Common myeloid progenitor, CD34-positive (primary cell): Measurements from ENCODE around the gene VWA3B.
"Not testable (repeated sequence)": the region's sequence is repeated elsewhere in the genome, so short reads cannot be mapped to it uniquely, and the experiment has no call there.

ENCODE experiments used
- CTCF ChIA-PET: fragments of 350-600 bp; sonication (Branson Sonifier 250); formaldehyde crosslinking; loops from one replicate; lab custom pipeline; 2021; ENCODE audit warnings: antibody characterized with exemption; lab: Charles Lee
- POLR2A ChIA-PET: fragments of 350-600 bp; sonication (Branson Sonifier 250); formaldehyde crosslinking; loops from one replicate; lab custom pipeline; 2021; ENCODE audit warnings: antibody characterized with exemption; lab: Charles Lee
- DNase-seq, 3 donors: peaks; one replicate each; pipeline versions ENCODE4 v3.0.0 to v3.0.0-alpha.2; 2013
- H3K27ac ChIP-seq, 2 experiments: 1 replicate in 1 of 2; 2 replicates in 1 of 2; pipeline ENCODE4 v1.7.0; 2013; ENCODE audit warnings: inconsistent platforms in 2 of 2, low read length in 2 of 2, mild to moderate bottlenecking in 2 of 2, low read depth in 1 of 2, moderate library complexity in 1 of 2; ENCODE audit not compliant: severe bottlenecking in 2 of 2, insufficient read depth in 1 of 2, poor library complexity in 1 of 2
- H3K27me3 ChIP-seq, 5 experiments: replicated peaks in 2 of 5; 1 replicate in 3 of 5; 2 replicates in 2 of 5; pipeline versions ENCODE4 v1.6.1 to v1.7.0; 2013; ENCODE audit warnings: low read length in 4 of 5, mild to moderate bottlenecking in 2 of 5, moderate library complexity in 2 of 5, inconsistent platforms in 1 of 5; ENCODE audit not compliant: insufficient read depth in 5 of 5, control insufficient read depth in 4 of 5
- H3K36me3 ChIP-seq, 4 experiments: 1 replicate in 2 of 4; 2 replicates in 2 of 4; pipeline versions ENCODE4 v1.6.1 to v1.7.0; 2013; ENCODE audit warnings: low read length in 3 of 4, control low read depth in 1 of 4, mild to moderate bottlenecking in 1 of 4; ENCODE audit not compliant: control insufficient read depth in 4 of 4, insufficient read depth in 4 of 4
- H3K4me1 ChIP-seq, 4 experiments: 1 replicate in 3 of 4; 2 replicates in 1 of 4; pipeline versions ENCODE4 v1.6.1 to v1.7.1; 2013; ENCODE audit warnings: low read length in 3 of 4, mild to moderate bottlenecking in 3 of 4, control low read depth in 1 of 4, inconsistent platforms in 1 of 4, moderate library complexity in 1 of 4; ENCODE audit not compliant: control insufficient read depth in 4 of 4, insufficient read depth in 4 of 4; ENCODE audit errors: control extremely low read depth in 1 of 4
- H3K4me3 ChIP-seq, 7 experiments: 1 replicate in 4 of 7; 2 replicates in 3 of 7; pipeline versions ENCODE4 v1.5.1 to v1.7.0; 2013; ENCODE audit warnings: mild to moderate bottlenecking in 7 of 7, low read length in 6 of 7, moderate library complexity in 6 of 7, inconsistent platforms in 2 of 7, low read depth in 2 of 7, control low read depth in 1 of 7; ENCODE audit not compliant: insufficient read depth in 4 of 7, control insufficient read depth in 1 of 7; ENCODE audit errors: extremely low read depth in 1 of 7
- H3K9me3 ChIP-seq, 5 experiments: 1 replicate in 4 of 5; 2 replicates in 1 of 5; pipeline versions ENCODE4 v1.6.1 to v1.7.1; 2013; ENCODE audit warnings: low read length in 4 of 5, mild to moderate bottlenecking in 2 of 5, inconsistent platforms in 1 of 5, low read depth in 1 of 5, moderate library complexity in 1 of 5; ENCODE audit not compliant: control insufficient read depth in 4 of 5, insufficient read depth in 2 of 5; ENCODE audit errors: control extremely low read depth in 1 of 5
- WGBS: methylation state at CpG from one replicate; pipeline ENCODE4 v1.1.5; 2013; ENCODE audit not compliant: insufficient coverage; 5-methylcytosine and 5-hydroxymethylcytosine counted together

Gene VWA3B

DNA sequence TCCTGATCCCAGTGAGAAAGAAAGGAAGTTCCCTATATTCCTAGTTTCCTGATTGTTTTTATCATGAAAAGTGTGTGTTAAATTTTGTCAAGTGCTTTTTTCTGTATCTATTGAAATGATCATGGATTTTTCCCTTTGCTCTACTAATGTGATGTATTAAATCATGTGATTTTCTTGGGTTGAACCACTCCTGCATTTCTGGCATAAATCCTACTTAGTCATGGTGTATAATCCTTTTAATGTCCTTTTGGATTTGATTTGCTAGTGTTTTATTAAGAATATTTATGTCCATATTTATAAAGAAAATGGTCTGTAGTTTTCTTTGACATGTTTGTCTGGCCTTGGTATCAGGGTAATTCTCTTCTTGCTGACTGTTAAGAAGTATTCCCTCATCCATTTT lies 171.9 kb downstream of the VWA3B start:
- Histone ChIP-seq H3K27ac (no peak overlapping the region), H3K4me1 (no peaks in the 10 kb centered on the region), H3K27me3 (no peaks in the 10 kb centered on the region), H3K4me3 (no peak overlapping the region), H3K9me3 (peaks cover 0 to 18% (median 9%) of the 10 kb centered on the region in 5 experiments), H3K36me3 (no peaks in the 10 kb centered on the region)
- no peak for DNase-seq
- ChIA-PET POLR2A (no interaction called here), CTCF (no interaction called here)

DNA sequence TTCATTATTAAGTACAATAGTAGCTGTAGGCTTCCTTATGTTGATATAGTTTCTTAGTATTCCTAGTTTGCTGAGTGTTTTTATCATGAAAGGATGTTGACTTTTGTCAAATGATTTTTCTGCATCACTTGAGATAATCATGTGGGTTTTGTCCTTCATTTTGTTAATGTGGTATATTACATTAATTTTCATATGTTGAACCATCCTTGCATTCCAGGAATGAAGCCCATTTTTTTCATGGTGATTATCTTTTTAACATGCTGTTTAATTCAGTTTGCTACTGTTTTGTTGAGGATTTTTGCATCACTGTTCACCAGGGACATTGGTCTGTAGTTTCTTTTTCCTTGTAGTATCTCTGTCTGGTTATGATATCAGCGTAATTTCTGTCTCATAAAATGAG lies 176.4 kb downstream of the VWA3B start:
- peak in 2 of 3 donors; percentile 7 to 24 for DNase-seq
- H3K4me1 ChIP-seq, result no peaks in the 10 kb centered on the region
- ChIA-PET CTCF (no interaction called here), POLR2A (no interaction called here)
- no peak overlapping the region for H3K4me3 ChIP-seq
- H3K9me3 ChIP-seq, result peaks cover 0 to 25% (median 9%) of the 10 kb centered on the region in 5 experiments
- no peaks in the 10 kb centered on the region for H3K27me3 ChIP-seq
- no peak overlapping the region for H3K27ac ChIP-seq
- 80% methylated on average over 1 of the region's 1 CpG for WGBS
- no peaks in the 10 kb centered on the region for H3K36me3 ChIP-seq

DNA sequence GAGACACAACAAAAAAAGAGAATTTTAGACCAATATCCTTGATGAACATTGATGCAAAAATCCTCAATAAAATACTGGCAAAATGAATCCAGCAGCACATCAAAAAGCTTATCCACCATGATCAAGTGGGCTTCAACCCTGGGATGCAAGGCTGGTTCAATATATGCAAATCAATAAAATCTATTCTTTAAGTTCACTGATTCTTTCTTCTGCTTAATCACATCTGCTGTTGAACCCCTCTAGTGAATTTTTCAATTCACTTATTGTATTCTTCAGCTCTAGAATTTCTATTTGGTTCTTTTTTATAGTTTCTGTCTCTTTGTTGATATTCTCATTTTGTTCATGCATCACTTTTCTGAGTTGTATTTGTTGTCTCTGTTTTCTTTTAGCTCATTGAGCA lies 181.3 kb downstream of the VWA3B start:
- not testable (repeated sequence) for H3K27me3 ChIP-seq, H3K36me3 ChIP-seq, H3K4me3 ChIP-seq, H3K27ac ChIP-seq, H3K4me1 ChIP-seq, DNase-seq
- POLR2A ChIA-PET, result interaction anchor here (0.7 kb wide), 1 partner anchor 514 kb away, joined by 4 read pairs; no protein-coding TSS in a partner anchor
- CTCF ChIA-PET, result interaction anchor here (1.5 to 3.4 kb wide), 5 partner anchors 437 to 563 kb away, joined by 3 to 14 read pairs (median 12); no protein-coding TSS in a partner anchor
- H3K9me3 ChIP-seq, result peaks cover 0 to 15% (median 3%) of the 10 kb centered on the region in 5 experiments

DNA sequence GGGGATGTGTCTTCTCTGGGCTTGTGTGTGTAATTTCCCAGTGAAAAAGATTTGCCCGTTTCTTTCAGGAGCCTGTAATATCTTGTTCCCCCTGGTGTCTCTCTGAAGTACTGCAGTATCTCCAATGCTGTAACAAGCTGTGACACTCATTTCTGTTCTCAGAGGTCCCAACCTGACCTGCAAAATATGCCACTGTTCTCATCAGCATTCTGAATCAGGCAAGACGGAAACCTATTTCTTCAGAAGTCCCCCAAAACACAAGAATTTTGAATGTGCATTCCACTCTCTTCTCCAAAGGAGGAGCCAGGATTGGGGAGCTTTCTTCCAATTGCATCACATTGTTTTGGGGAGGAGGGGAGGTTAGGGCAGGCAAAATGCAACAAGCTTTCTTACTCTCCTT lies 182.3 kb downstream of the VWA3B start:
- Histone ChIP-seq H3K27me3 (peaks cover 0 to 2% (median 0%) of the 10 kb centered on the region in 5 experiments), H3K36me3 (no peaks in the 10 kb centered on the region), H3K4me3 (no peak overlapping the region), H3K9me3 (peaks cover 0 to 5% (median 0%) of the 10 kb centered on the region in 5 experiments), H3K27ac (no peak overlapping the region), H3K4me1 (no peaks in the 10 kb centered on the region)
- DNase-seq, result peak; percentile 47 to 71 (median 62)
- ChIA-PET POLR2A (no interaction called here), CTCF (interaction anchor here (0.8 to 3.4 kb wide), 14 partner anchors 14 to 858 kb away, joined by 3 to 14 read pairs (median 4); no protein-coding TSS in a partner anchor)
- 0% methylated on average over 1 of the region's 2 CpGs for WGBS

DNA sequence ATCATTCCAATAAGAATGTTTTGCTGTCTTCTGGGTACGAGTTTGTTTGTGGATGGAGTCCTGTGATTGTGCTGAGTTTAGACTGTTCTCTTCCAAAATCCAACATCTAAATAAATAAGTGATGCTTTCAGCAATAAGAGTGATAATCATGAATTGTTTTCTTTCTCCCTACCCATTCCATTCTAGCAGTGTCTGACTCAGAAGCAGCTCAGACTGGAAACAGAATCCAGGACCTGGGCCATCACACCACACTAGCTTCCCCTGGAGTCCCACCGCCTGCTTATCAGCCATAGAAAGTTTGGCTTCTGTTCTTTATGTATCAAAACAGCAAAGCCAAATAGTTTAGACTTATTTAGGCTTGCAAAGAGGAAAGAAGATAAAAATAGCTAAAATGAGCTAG lies 182.9 kb downstream of the VWA3B start:
- POLR2A ChIA-PET, result no interaction called here
- no peak for DNase-seq
- Histone ChIP-seq H3K4me3 (no peak overlapping the region), H3K36me3 (no peaks in the 10 kb centered on the region), H3K9me3 (peaks cover 0 to 1% (median 0%) of the 10 kb centered on the region in 5 experiments), H3K27me3 (peaks cover 0 to 2% (median 0%) of the 10 kb centered on the region in 5 experiments), H3K4me1 (no peaks in the 10 kb centered on the region), H3K27ac (no peak overlapping the region)
- CTCF ChIA-PET, result interaction anchor here (0.8 to 3.4 kb wide), 15 partner anchors 10 to 857 kb away, joined by 3 to 14 read pairs (median 3); no protein-coding TSS in a partner anchor
- no CpG with 5 or more reads among the region's 2 CpGs for WGBS

DNA sequence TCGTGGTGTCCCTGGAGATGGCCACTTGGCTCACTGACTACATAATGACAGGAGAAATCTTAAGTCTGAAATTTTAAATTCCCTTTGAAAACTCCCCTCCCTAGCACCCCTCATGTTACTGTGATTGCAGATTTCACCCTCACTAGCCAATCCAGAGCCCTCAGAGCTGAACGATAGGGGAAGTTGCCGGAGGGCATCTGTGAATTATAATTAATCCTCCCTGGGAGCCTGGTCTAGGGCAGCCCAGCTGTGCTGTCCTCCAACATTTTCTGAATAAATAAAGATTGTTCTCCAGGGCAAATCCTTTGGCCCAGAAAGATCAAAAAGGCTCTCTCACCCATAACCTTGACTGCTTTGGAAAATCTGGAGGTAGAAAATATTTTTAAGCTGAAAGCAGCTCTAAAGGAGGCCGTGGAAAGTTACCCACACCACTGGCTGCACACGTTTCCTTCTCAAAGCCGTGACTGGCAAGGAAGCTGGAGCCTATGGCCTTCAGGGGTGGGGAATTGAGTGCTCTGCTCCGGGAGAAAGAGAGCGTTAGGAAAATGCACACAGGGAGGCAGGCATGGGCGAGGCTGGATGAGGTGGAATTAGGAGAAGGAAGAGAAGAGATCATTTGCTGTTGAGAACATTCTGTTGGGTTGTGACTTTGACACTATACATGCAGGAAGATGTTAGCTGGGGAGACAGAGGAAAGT lies 190.3 kb downstream of the VWA3B start:
- CTCF ChIA-PET, result no interaction called here
- peaks cover 0 to 43% (median 10%) of the 10 kb centered on the region in 5 experiments for H3K27me3 ChIP-seq

DNA sequence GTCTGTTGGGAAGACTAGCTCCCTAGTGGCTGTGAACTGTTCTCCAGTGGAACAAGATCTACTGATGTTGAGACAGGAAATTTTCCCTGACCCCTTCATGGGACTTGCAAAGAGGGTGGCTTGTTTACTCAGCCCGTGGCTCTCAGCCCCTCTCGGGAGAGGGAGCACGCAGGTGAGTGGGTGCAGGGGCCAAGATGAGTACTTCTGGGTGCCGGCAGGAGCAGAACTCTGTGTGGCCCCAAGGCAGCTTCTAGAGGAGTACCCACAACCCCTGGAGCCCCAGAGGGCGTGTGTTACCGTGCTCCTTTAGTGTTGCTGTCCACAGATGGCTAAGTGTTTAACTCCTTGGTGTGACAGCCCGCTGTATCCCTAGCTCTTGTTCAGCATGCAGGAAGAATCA lies 191.1 kb downstream of the VWA3B start:
- H3K36me3 ChIP-seq, result no peaks in the 10 kb centered on the region
- 96% methylated on average over 7 of the region's 7 CpGs for WGBS
- no peak overlapping the region for H3K27ac ChIP-seq
- ChIA-PET CTCF (no interaction called here), POLR2A (no interaction called here)
- H3K4me3 ChIP-seq, result no peak overlapping the region
- DNase-seq, result no peak
- peaks cover 0 to 43% (median 12%) of the 10 kb centered on the region in 5 experiments for H3K27me3 ChIP-seq
- H3K9me3 ChIP-seq, result peaks cover 0 to 9% (median 4%) of the 10 kb centered on the region in 5 experiments
- no peaks in the 10 kb centered on the region for H3K4me1 ChIP-seq

More for the DNA sequence above, 190.3 kb downstream of the VWA3B start:
- DNase-seq, result no peak
- no peaks in the 10 kb centered on the region for H3K36me3 ChIP-seq
- 86% methylated on average over 8 of the region's 9 CpGs for WGBS
- H3K9me3 ChIP-seq, result peaks cover 0 to 9% (median 4%) of the 10 kb centered on the region in 5 experiments
- POLR2A ChIA-PET, result no interaction called here
- no peak overlapping the region for H3K4me3 ChIP-seq
- H3K4me1 ChIP-seq, result no peaks in the 10 kb centered on the region
- no peak overlapping the region for H3K27ac ChIP-seq
